Fibroblast of skin of scalp (primary cell): ENCODE measurements around the gene KIF3B.
"Not testable (repeated sequence)": the region's sequence is repeated elsewhere in the genome, so short reads cannot be mapped to it uniquely, and the experiment has no call there.

Experiments used
- DNase-seq: peaks from one replicate; pipeline ENCODE4 v3.0.0-alpha.2; 2013

Gene KIF3B

DNA sequence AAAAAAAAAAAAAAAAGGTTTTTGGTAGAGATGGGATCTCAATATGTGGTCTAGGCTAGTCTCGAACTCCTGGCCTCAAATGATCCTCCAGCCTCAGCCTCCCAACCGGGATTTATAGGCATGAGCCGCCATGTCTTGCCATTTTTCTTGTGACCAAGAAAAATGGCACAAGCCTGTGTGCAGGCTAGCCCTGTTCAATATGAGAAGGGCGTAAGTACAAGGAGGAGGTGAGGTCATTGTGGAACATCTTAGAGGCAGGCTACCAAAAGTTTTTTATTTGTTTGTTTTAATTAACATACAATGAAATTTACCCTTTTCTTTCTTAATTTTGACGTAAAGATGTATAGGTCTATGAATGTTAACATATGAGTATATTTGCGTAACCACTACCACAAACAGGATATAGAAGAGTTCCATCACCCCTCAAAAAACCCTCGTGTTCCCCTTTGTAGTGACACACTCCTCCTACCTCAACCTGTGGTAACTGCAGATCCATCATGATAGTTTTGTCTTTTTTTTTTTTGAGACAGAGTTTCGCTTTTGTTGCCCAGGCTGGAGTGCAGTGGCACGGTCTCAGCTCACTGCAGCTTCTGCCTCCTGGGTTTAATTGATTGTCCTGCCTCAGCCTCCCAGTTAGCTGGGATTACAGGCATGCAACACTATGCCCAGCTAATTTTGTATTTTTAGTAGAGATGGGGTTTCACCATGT lies 28.3 kb upstream of the KIF3B start:
- no peak for DNase-seq

DNA sequence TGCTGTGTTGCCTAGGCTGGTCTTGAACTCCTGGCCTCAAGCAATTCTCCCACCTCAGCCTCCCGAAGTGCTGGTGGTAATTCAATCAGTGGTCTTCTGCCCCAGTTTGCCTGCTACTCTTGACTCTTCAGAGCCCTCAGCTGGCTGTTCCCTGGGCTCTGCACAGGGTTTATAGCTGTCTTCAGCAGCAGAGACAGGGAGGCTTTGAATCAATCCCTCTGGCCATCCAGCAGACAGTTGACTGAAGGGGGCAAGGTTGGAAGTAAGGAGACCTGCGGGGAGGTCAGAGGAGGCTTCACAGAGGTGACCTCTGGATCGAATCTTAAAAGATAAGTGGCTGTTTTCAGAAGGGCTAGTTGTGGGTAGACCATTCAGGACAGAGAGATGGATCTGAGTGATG lies 26.0 kb upstream of the KIF3B start:
- DNase-seq, result no peak

DNA sequence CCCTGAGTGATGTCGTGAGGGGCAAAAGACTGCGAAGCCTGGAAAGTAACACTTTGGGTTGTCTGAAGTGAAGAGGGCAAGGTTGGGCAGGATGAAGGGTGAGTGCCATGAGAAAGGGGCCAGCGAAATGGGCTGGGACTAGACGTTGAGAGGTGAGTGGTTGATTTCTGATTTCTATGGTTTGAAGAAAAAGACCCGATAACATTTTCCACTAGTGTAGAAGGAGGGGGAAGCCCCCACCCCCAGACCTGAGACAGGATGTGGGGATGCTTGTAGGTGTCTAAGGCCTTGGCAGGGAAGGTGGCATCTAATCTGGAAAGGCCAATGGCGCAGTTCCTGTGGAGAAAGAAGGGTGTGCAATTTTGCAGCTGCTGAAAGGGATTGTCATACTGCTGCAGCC lies 25.3 kb upstream of the KIF3B start:
- DNase-seq, result no peak

- DNase-seq, result not testable (repeated sequence)
These were observed 16.5 kb upstream of the KIF3B start for GRCh38 chr20:32260973-32261372.

GRCh38 chr20:32261644-32262043 lies 15.8 kb upstream of the KIF3B start:
- DNase-seq, result no peak

DNA sequence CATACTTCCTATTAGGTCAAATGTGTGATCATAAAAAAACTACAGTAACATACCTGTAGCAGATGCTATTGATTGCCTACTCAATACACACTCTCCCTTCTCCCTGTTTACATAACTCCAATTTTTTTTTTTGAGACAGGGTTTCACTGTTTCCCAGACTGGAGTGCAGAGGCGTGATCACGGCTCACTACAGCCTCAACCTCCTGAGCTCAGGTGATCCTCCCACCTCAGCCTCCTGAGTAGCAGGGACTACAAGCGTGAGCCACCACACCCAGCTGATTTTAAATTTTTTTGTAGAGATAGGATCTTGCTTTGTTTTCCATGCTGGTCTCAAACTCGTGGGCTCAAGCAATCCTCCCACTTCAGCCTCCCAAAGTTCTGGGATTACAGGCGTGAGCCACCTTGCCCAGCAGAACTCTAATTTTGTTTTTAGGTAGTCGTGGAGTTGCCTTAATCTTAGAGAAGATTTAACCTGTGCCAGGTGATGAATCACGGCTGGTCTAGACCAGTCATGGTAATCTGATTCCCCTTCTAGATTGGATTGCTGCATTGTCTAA lies 14.0 kb upstream of the KIF3B start:
- DNase-seq, result no peak

DNA sequence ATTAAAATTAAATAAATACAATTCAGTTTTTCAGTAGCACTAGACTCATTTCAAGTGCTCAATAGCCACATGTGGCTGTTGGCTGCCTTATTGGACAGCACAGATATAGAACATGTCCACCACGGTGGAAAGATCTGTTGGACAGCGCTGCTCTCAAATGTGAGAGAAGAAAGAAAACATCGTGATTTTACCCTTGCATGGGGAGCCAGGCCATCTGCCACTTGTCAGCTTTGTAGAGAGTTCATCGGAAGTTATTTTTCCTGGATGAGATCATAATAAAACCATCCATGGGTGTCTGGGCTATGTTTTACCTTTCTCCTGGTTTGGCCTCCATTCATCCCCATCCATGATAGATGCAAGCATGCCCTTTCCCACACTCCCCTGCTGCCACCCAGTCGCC lies 5.8 kb upstream of the KIF3B start:
- DNase-seq, result no peak

- DNase-seq, result no peak
These were observed 3.1 kb upstream of the KIF3B start for GRCh38 chr20:32274359-32274758.

DNA sequence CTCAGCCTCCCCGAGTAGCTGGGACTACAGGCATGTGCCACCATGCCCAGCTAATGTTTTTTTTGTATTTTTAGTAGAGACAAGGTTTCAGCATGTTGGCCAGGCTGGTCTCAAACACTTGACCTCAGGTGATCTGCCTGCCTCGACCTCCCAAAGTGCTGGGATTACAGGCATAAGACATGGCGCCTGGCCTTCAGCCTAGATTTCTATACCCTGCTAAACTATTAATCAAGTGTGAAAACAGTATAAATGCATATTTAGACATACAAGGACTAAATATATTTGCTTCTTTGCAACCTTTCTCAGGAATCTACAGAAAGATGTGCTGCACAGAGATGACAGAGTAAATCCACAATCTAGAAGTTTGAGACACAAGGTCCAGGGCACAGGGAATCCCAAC lies 2.3 kb upstream of the KIF3B start:
- DNase-seq, result not testable (repeated sequence)

GRCh38 chr20:32278199-32278643 lies 770 bp downstream of the KIF3B start:
- DNase-seq, result no peak

DNA sequence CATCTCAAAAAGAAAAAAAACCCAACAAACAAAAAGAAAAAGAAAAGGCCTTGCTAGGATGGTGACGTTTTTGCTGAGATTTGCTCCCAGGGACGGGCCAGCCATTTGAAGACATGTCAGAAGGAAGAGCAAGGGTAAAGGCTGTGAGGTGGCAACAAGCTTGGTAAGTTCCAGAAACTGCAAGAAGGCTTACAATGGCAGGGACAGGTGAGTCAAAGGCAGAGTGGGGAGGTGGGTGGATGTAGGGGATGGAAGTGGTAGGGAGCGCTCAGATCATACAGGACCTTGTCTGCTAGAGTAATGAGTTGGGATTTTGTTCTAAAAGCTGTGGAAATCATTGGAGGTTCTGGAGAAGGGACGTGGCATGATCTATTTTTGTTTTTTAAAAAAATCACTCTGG lies 4.3 kb downstream of the KIF3B start:
- DNase-seq, result no peak

DNA sequence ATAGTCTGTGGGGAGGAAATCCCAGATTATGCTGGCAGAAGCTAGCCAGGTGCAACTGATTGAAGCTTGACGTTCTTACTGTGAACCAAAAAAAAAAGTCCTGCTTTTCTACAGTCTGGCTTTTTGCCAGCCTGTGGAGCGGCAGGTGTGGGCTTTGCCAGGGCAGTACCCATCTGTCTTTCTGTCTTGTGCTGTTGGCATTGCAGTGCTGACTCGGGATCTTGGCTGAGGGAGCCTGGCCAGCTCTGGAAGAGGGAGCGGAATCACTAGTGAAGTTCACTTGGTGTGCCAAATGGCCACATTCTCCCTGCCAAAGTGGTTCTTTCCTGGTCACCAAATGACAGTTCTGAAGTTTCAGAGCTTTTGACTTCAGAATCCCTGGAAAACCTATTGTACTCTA lies 5.0 kb downstream of the KIF3B start:
- DNase-seq, result no peak

GRCh38 chr20:32285082-32285620 lies 7.7 kb downstream of the KIF3B start:
- no peak for DNase-seq

- DNase-seq, result peak; percentile 11
These were observed 8.3 kb downstream of the KIF3B start for GRCh38 chr20:32285621-32286371.

DNA sequence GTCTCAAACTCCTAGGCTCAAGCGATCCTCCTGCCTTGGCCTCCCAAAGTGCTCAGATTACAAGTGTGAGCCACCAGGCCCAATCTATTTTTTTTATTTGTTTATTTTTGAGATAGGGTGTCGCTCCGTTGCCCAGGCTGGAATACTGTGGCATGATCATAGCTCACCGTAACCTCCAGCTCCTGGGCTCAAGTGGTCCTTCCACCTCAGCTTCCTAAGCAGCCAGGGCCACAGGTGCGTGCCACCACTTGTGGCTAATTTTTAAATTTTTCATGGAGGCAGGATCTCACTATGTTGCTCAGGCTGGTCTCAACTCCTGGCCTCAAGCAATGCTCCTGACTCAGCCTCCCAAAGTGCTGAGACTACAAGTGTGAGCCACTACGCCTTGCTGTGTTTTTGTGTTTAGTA lies 9.8 kb downstream of the KIF3B start:
- DNase-seq, result no peak

DNA sequence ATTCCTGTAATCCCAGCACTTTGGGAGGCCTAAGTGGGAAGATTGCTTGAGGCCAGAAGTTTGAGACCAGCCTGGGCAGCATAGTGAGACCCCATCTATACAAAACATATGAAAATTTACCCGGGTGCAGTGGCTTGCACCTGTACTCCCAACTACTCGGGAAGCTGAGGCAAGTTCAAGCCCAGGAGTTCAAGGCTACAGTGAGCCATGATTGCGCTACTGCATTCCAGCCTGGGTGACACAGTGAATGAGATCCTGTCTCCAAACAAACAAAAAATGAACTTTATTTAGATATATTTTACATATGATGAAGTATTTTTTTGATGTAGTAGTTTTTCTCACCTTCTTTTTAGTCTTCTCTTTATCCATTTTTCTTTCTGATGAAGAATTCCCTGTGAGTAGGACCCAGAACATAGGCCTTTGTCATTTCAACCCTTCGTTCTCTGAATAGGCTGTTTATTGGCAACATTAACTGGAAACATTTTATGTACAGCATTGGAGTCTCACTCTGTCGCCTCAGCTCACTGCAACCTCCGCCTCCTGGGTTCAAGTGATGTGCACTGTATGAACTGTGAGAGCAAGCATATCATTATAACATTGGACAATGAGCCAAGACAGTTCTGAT lies 10.9 kb downstream of the KIF3B start:
- no peak for DNase-seq

GRCh38 chr20:32289299-32289660 lies 11.8 kb downstream of the KIF3B start:
- not testable (repeated sequence) for DNase-seq

GRCh38 chr20:32289661-32290431 lies 12.4 kb downstream of the KIF3B start:
- no peak for DNase-seq

- DNase-seq, result no peak
These were observed 13.7 kb downstream of the KIF3B start for GRCh38 chr20:32291166-32291565.

DNA sequence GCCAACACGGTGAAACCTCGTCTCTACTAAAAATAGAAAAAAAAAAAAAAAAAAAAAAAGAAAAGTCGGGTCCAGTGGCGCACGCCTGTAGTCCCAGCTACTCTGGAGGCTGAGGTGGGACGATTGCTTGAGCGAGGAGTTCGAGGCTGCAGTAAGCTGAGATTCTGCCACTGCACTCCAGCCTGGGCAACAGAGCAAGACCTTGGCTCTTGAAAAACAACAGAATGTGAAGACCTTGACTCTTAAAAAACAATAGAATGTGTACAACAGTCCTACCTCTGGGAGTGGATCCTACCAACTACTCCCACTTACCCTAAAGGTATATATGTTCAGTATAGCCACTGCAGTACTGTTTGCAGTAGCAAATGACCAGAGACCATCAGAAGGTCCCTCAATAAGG lies 15.1 kb downstream of the KIF3B start:
- no peak for DNase-seq

DNA sequence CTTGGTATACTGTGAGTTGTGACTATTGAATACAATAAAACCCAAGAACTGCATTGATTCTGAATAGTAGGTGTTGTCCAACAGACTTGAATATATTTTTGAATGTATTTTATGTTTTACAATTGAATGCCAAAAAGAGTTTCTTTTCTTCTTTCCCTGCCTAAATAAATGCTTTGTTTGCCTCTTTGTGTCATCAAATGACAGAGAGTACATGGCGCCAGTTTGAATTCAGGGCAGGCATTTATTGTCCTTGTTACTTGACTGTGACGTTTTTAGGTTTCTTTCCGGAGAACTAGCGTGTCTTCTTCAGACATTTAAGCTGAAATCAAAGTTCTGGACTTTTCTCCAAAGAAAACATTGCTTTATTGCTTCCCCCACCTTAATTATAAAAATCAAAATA lies 16.6 kb downstream of the KIF3B start:
- DNase-seq, result no peak

DNA sequence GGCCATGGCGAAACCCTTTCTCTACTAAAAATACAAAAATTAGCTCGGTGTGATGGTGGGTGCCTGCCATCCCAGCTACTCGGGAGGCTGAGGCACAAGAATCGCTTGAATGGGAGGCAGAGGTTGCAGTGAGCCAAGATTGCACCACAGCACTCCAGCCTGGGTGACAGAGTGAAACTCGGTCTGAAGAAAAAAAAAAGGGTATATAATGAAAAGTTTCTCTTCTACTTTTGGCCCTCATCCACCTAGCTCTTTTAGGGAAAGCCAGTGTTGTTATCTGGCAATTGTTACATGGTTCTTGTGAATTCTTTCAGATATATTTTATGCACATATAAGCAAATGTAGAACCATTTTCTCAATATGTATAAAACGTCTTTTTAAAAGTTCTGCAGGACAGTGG lies 19.0 kb downstream of the KIF3B start:
- DNase-seq, result no peak
